HG02852 (cell line): ENCODE results near the gene RASSF1.

Experiments used
- ATAC-seq: cut with Tn5 transposase; IDR thresholded peaks from one replicate; pipeline ENCODE4 v1.9.1; 2021; ENCODE audit warnings: mild to moderate bottlenecking, moderate library complexity; ENCODE audit not compliant: unreplicated experiment

RASSF1 gene

DNA sequence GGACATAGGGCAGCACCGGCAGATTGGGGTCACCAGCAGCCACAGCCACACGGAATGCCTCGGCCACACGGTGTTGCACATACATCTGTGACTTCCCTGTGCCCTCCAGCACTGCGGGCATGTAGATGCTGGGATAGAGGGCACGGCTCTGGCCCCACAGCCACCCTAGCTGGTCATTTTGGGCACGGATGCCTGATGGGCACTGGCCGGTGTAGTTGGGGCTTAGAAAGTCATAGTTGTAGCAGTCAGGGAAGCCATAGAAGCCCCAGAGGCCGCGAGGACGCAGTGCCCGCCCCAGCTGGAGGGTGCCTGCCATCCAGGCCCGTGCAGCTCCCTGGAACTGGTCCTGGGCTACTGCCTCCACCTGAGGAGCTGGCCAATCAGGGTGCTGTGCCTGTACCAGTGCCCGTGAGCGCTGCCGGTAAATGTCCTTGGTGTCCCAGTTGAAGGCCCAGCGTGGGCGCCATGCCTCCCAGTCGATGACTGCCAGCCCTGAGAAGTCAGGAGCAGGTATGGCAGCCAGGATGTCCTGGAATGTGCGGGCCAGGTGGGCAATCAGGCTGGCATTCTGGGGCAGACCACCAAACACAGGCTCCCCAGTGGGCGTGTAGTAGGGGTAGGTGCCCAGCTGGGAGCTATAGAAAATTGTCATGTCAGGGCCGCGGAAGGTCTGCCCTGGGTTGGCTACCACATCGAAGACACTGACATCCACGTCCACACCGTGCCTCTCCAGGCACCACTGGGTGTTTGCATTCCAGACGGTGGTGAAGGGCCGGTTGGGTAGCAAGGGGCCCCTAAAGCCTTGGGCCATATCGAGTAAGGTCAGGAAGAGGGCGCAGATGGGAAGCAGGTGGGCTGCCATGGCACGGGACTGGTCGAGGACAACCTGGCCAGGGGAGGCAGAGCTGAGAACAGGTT lies 38.3 kb downstream of the RASSF1 start:
- no peak for ATAC-seq

DNA sequence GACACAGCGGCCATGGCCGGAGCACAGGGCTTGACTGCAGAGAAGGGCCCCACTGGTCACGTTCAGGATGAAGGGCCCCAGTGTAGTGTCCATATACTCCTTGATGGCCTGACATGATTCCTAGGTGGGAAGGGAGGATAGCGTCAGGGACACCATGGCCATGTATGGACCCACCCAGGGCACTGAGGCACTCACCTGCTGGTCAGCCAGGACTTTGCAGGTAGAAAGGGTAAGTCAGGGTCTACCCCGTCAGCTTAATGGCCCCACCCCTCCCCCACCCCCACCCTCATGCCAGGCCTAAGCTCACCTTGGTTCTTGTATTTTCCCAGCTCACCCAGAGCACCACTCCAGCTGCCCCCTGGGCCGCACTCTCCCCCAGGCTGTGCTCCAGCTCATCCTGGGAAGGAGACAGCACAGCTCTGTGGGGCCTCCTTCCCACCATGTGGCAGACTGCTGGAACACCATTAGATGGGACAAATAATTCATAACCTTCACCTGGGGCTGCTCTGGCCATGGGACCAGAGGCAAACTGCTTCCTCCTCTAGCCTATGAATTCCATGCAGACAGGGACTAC lies 39.9 kb downstream of the RASSF1 start:
- ATAC-seq: no peak

DNA sequence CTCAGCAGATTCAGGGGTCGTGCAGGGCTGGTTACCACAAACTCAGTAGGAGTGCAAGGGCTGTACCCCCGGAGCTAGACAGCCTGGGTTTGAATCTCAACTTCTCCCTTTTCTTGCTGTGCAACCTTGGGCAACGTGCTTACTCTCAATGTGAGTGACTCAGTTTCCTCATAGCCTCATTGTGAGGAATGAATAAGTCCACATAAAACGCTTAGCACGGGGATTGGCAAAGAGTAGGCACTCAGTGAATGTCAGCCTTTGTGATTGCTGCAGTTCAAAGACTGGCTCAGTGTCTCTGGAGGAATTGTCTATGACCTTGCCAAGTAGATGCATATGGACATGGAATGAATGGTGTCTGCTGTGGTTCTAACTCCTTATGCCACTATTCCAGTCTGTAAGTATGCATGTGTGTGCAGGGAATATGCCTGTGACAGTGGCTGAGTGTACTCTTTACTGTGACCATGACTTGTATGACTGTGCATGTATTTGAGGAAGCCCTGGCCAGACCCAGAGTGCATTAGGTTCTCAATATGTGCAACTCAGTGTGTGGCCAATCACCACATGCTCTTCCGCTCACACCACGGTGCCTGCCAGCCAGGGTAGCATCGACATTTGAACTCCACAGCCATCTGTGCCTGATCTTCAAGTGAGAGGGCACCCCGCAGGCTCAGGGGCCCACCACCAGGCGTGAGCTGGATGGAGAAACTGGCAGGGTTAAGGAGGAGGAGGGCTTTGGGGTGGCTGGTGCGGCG lies 40.5 kb downstream of the RASSF1 start:
- no peak for ATAC-seq

DNA sequence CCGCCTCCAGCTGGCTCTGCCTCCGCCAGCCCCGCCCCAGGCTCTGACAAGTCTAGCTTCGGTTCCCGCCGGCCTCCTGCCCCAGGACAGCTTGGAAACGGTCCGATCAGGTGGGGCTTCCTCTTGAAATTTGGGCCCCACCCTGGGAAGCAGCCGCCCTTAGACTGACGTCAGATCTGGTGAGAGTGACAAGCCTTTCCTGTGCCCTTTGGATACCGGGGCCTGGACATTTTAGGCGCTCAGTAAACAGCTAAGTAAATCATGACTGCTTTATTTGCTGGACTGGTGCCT lies 41.1 kb downstream of the RASSF1 start:
- ATAC-seq: no peak

DNA sequence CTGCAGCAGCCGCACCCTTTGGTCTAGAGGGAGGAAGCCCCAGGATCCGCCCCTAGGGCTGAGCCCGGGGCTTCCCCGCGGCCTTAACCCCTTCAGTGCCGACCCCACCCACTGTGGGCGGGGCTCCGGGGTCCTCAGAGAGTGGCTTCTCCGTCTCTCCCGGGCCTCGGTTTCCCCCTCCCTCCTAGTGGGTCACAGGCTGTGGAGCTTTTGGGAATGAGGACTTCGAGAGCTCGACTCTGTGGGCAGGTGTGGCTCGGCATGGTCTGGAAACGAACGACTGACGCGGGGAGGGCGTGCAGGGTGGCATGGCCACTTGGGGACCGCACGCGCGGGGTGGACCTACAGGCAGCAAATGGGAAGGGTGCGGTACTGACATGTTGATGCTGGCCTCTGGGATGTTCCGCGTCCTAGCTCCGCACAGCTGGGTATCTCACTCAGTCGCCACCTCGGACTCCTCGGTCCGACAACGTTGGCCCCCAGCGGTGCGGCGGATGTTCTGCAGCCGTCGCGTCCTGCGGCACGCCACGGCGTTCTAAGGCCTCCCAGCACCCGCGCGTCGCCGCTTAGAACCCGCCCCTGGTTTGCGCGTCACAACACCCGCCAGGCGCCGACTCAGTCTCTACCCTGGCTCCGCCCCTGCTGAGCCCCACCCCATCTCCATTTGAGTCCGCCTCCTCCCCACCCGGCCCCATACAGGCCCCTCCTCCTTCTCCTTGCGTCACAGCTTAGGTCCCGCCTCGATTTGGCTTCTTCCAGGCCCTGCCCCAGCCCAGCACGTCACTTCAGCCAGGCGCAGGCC lies 41.6 kb downstream of the RASSF1 start, which contains the start of the genes HYAL3 and NAA80:
TSS of gene HYAL3 (minus strand) at position 570 of the 802 bp plus-strand sequence. CDS start 3,803 bp downstream, outside the sequence.
TSS of gene NAA80 (minus strand) at position 570 of the 802 bp plus-strand sequence. CDS start 1,942 bp downstream, outside the sequence.
- peak; percentile 82 for ATAC-seq

DNA sequence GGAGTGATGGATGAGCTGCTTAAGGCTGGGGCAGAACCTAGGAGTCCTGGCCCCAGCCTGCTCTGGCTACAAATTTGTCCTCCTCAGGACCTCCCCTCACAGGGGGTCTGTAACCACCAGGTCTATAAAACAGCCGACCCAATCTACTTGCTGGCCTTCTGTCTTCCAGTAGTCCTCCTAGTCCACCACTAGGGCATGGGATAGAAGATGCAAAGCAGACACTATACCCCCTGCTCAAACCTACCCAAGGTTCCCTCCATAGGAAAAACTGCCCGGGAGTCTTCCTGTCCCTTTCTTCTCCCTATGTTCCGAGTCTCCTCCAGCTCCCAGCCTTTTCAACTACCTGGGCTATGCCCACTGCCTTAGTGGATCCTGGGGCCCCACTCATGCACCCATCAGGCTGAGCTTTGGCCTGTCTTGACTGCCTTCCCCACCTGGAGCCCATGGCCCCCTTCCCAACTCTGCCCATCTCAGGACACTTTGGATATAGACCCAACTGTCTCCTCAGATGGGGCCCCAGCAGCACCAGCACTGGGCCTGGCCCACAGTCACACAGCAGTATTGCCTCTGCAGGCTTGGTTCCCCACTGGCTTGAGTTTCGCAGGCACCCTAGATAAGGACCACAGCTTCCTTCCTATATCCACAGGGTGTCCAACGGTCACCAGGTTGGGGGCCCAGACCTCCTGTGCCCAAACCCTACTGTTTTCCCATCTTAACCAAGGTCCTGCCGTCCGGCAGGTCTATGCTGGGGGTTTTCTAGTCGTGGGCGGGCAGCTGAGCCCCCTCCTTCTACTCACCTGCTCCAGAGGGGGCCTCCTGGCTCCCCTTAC lies 42.5 kb downstream of the RASSF1 start:
- no peak for ATAC-seq

DNA sequence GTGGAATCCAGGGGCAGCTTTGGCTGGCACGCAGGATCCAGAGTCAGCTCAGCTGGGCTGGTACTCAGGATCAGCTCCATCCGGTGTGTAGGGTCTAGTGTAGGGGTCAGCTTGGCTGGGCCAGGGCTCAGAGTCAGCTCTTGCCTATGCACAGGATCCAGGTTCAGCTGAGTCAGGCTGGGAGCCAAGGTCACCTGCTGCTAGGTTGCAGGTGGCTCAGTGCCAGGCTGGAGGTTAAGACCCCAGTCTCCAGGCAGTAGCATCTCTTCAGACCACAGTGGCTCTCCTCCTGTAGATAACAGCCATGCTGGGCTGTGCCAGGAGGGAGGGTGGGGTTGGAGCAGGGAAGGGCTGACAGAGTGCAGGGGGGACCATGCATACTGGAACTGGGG lies 43.3 kb downstream of the RASSF1 start:
- ATAC-seq: no peak

DNA sequence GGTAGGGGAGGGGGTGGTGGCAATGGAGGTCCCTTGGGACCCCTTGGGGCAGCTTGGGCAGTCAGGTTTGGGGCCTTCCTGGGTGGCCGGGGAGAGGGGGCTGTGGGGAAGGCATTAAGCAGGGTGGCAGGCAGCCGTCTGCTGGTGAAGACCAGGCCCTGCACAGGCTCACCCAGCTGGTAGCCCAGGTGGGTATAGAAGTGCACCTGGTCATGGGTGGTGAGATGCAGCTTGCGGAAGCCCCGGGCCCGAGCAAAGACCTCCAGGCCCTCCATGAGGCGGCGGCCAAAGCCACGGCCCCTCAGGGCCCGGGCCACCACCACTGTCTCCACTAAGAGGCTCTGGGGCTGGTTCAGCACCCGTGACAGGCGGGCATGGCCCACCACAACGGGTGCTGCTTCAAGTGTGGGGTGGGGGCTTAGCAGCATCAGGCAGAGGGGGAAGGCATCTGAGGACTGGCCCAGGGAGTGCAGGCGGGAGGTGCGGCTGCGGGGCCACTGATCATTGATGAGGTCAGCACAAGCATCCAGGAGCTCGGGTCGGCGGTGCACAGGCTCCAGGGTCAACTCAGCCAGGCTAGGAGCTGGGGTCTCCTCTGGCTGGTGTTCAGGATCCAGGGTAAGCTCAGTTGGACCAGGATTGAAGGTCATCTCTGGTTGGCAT lies 43.8 kb downstream of the RASSF1 start:
- no peak for ATAC-seq

DNA sequence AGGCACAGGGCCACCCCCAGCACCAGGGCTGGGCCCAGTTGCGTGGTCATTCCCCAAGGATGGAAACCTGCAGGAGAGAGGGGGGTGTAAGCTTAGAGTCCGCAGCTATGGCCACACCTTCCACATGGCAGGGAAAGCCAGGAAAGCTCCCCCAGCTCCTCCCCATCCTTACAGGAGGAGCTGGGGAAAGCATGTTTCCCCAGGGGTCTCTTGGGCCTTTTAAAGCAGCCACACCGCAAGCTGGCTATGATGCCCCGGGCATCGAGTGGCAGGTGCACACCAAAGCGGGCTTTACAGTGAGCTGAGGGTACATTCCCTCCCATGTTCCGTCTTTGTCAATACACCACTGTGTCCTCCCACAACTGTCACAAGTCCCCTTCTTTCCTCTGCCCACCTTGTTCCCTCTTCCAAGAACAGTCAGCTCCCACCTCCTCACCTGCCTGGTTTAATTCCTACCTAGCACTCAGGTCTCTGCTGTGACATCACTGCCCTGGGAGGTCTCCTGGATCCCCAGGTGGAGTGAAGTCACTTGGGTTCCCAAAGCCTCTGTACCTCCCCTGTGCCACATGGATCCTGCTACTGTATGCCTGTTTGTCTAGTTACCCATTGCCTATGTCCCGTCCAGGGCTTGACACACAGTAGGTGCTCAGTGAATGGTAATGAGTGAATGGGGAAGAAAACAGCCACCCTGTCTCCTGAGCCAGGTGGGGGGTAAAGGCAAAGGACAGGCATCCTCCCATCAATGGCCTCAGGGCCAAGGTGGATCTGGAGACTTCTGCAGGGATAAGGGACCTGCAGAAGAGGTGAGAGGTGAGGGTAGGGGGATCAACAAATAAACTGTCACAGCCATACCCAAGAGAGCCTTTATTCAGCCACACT lies 44.8 kb downstream of the RASSF1 start:
- no peak for ATAC-seq

DNA sequence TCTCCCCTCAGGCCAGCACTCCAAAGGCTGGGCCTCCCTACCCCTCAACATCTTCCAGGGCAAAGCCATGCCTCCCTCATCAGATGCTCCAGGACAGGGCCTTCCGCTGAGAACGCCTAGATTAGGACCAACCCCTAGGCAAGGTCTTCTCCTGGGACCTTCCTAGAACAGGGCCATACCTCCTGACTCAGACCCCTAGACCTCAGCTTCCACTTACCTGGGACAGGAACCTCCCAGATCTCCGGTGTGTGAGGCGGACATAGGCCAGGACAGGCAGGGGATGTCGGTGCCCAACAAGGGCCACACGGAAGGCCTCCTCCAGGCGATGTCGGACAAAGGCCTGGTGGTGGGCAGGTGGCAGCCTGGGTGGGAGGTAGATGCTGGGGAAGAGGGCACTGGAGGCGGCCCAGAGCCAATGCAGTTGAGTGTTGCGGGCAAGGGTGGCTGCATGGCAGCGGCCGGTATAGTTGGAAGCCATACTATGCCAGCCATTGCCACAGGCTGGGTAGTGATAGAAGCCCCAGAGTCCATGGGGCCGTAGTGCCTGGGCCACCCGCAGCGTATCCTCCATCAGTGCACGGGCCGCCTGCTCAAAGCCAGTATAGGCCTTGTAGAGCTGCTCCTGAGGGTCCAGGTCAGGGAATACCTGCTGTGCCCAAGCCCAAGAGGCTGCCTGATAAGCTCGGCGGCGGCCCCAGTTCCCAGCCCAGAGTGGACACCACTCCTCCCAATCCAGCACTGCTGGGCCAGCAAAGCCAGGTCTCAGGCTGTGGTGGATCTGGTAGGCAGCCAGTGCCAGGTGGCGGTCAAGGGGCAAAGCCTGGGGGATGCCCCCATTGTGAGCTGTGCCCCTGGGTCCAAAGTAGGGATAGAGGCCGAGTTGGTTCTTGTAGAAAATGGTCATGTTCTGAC lies 45.9 kb downstream of the RASSF1 start:
- ATAC-seq: no peak

DNA sequence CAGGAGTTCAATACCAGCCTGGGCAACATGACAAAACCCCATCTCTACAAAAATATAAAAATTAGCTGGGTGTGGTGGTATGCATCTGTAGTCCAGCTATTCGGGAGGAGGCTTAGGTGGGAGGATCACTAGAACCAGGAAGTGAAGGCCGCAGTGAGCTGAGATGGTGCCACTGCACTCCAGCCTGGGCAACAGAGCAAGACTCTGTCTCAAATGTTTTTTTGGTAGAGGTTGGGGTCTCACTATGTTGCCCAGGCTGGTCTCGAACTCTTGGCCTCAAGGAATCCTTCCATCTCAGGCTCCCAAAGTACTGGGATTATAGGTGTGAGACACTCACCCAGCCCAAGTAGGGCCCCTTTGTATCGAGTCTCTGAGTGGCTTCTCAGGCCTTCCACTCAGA lies 46.5 kb downstream of the RASSF1 start:
- ATAC-seq: no peak

DNA sequence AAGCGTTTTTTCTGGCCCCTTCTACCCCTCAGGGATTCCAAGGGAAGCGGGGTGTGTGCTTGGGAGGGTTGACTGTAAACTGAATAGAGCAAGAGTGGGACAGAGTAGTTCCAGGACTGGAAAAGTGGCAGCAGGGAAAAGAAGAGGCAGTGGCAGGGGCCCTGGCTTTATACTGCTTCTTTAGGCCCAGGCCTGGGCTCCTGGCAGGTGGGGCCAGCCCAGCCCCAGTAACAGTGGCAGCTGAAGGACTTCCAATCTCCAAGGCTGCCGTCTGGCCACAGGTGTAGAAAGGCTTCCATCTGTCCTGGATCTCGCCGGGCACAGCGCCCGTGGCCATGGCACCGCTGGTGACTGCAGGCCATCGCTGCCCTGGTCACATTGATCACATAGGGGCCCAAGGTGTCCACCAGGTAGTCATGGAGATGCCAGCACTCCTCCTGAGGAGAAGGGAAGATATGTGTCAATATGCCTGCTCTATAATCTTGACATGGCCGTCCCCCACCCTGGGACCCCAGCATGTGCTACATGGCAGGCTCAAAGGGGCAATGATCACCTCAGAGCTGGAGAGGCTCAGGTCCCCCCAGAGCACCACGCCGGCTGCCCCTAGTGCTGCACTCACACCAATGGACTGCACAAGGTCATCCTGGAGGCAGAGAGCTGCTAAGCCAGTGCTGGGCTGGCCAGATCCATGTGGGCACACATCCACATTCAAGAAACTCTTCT lies 47.4 kb downstream of the RASSF1 start:
- ATAC-seq: no peak

DNA sequence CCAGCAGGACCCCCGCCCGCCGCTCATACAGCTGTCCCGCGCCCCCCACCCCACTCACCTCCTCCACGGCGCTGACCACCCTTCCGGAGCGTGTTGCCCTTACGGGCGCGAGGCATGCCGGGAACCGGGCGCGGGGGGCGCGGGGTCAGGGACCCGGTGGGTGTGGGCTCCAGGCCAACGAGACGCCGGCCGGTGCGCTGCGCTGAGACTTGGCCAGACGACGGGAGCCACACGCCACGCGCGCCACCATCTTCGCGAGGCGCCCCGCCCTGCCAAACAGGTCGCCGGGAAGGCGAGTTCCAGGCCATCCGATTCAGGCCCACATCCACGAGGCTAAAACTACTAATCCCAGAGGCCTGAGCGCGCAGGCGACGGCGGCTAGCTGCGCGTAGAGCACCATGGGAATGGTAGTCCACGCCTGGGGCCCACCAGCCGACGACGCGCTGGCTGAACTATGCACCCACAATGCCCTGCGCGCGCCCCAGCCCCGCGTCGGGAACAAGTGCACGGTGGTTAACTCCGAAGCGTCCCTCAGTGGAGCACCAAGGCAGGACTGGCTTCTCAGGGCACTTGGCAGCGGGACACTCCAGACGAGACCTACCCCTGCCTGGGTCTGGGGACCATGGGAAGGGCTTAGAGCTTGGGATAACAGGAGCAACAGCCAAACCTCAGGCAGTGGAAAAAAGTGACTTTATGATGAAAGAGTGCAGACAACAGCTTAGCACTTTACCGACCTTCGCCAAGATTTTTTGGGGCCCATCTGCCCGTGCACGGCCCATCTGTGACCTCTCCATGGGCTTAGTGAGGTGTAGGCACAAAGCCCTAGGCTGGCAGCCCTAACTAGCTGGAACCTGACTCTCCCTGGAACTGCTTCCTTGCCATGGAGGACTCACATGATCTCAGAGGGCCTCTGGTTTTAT lies 48.2 kb downstream of the RASSF1 start, which contains the start of gene IFRD2:
TSS of gene IFRD2 (minus strand) at position 271 of the 920 bp plus-strand sequence. CDS start at position 116, 155 bp downstream.
- peak; percentile 96 for ATAC-seq

DNA sequence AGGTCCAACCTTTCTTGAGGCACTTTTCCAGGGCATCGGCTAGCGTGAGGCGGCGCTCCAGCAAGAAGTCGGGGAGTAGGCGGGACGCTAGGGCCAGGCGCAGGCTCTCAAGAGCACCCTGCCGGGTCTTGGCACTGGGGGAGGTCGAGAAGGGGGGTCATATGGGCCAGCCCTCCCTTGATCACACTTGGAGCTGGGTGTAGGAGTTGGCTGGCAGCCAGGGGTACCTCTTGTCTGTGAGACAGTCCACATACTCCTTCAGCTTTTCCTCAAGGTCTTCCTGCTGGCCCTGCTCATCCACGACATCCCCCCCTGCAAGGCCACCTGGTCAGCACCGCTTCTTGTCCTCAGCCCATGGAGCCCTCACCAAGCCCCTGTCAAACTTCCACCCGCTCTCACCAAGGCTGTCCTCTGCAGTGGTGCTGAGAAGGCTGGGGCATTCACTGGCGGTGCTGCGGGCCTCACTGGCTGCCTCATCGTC lies 50.4 kb downstream of the RASSF1 start:
- no peak for ATAC-seq

DNA sequence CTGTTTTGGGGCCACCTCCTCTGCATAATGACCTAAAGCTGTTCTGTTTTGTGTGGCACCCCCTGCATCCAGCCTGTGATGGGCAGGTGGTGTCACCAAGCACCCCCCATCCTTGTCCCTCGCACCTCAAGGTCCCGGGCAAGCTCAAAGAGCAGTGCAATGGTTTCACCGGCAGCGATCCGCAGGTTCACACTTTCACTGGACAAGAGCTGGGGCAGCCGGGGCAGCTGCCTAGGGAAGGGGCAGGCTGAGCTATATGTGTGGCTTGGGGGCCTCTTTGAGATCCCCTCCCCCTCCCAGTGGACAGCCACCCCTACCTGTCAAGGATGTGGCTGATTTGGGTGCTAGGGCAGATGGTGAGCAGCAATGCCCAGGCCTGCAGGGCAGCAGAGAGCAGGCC lies 51.5 kb downstream of the RASSF1 start:
- ATAC-seq: no peak
